Hematopoietic multipotent progenitor cell treated with erythropoietin and hydrocortisone succinate and interleukin-3 and kit ligand, for 4 days (in vitro differentiated cells): ENCODE measurements around the gene COL5A1.
A peak's percentile ranks its signal among the peaks of the same experiment; 100 is the strongest.

Experiments used
- DNase-seq: peaks from one replicate; pipeline ENCODE4 v3.0.0-alpha.2; 2015

Gene COL5A1

GRCh38 chr9:134752471-134753168 is 111.0 kb downstream of the COL5A1 start:
- DNase-seq = no peak

- no peak for DNase-seq
Measured at GRCh38 chr9:134753191-134753590, 111.6 kb downstream of the COL5A1 start.

GRCh38 chr9:134755221-134755907 is 113.8 kb downstream of the COL5A1 start:
- no peak for DNase-seq

- no peak for DNase-seq
Measured at GRCh38 chr9:134756098-134756497, 114.5 kb downstream of the COL5A1 start.

GRCh38 chr9:134757216-134757975 is 115.8 kb downstream of the COL5A1 start:
- DNase-seq = no peak

GRCh38 chr9:134758949-134759607 is 117.5 kb downstream of the COL5A1 start:
- DNase-seq = no peak

- DNase-seq = no peak
Measured at GRCh38 chr9:134759913-134760312, 118.3 kb downstream of the COL5A1 start.

- no peak for DNase-seq
Measured at GRCh38 chr9:134760750-134761420, 119.3 kb downstream of the COL5A1 start.

GRCh38 chr9:134764473-134765269 is 123.1 kb downstream of the COL5A1 start:
- DNase-seq = no peak

GRCh38 chr9:134765785-134766184 is 124.2 kb downstream of the COL5A1 start:
- peak; percentile 10 for DNase-seq

GRCh38 chr9:134766587-134766986 is 125.0 kb downstream of the COL5A1 start:
- DNase-seq = peak; percentile 51

GRCh38 chr9:134768332-134768708 is 126.7 kb downstream of the COL5A1 start:
- DNase-seq = no peak

GRCh38 chr9:134768709-134769351 is 127.2 kb downstream of the COL5A1 start:
- DNase-seq = peak; percentile 81

GRCh38 chr9:134770972-134771971 is 129.7 kb downstream of the COL5A1 start:
- DNase-seq = peak; percentile 78

- DNase-seq = no peak
Measured at GRCh38 chr9:134772331-134772730, 130.7 kb downstream of the COL5A1 start.

GRCh38 chr9:134773842-134774241 is 132.2 kb downstream of the COL5A1 start:
- no peak for DNase-seq

- DNase-seq = no peak
Measured at GRCh38 chr9:134774410-134774809, 132.8 kb downstream of the COL5A1 start.

GRCh38 chr9:134775081-134775951 is 133.7 kb downstream of the COL5A1 start:
- no peak for DNase-seq
